PC-3 (cell line): ENCODE measurements around the gene BCAN. TPM values are rescaled to one million over a fixed set of nuclear protein-coding genes. Genes with fewer than 3 reads are reported as not detected.
A peak's percentile ranks its signal among the peaks of the same experiment; 100 is the strongest.

ENCODE experiments used
- ATAC-seq: fragments of 200-7000 bp; cut with Tn5 transposase; 2 replicates; pipeline ENCODE4 v1.9.1; 2020; ENCODE audit warnings: mild to moderate bottlenecking, moderate library complexity
- BruUV-seq: library from RNA; stranded (reverse); fragments of 400-500 nt; replicated peaks from 2 replicates; lab custom pipeline; 2021; lab: Mats Ljungman, UMichigan
- CTCF ChIA-PET: fragments of 300-600 bp; sonication (Branson Sonifier 250); formaldehyde crosslinking; loops from one replicate; lab custom pipeline; 2022; ENCODE audit warnings: antibody characterized with exemption; lab: Charles Lee
- POLR2A ChIA-PET: fragments of 300-600 bp; sonication (Branson Sonifier 250); formaldehyde crosslinking; loops from one replicate; lab custom pipeline; 2022; ENCODE audit warnings: antibody characterized with exemption; ENCODE audit not compliant: unreplicated experiment; lab: Charles Lee
- DNase-seq: peaks from one replicate; pipeline ENCODE4 v3.0.0-alpha.2; 2015
- H2AFZ ChIP-seq: fragments of 300-600 bp; sonication (generic); 2 replicates; pipeline ENCODE4 v1.6.0; 2016; ENCODE audit warnings: antibody characterized with exemption, low read length
- H3F3A ChIP-seq: fragments of 300-600 bp; sonication (generic); one replicate; pipeline ENCODE4 v1.6.0; 2017; ENCODE audit warnings: antibody characterized with exemption, low read length, control low read depth, mild to moderate bottlenecking; ENCODE audit not compliant: unreplicated experiment
- H3K27ac ChIP-seq: fragments of 300-600 bp; sonication (generic); 2 replicates; pipeline ENCODE4 v1.5.1; 2016; ENCODE audit warnings: mild to moderate bottlenecking, low read length
- H3K27me3 ChIP-seq: fragments of 300-600 bp; sonication (generic); 2 replicates; pipeline ENCODE4 v1.6.1; 2016; ENCODE audit warnings: low read length, mixed read lengths
- H3K36me3 ChIP-seq: fragments of 300-600 bp; sonication (generic); 2 replicates; pipeline ENCODE4 v1.6.1; 2016; ENCODE audit warnings: low read depth, mixed run types, low read length, mixed read lengths
- H3K4me1 ChIP-seq: fragments of 300-600 bp; sonication (generic); 2 replicates; pipeline ENCODE4 v1.5.1; 2016; ENCODE audit warnings: low read length; ENCODE audit not compliant: insufficient read depth
- H3K4me2 ChIP-seq: fragments of 300-600 bp; sonication (generic); 2 replicates; pipeline ENCODE4 v1.6.0; 2016; ENCODE audit warnings: low read length
- H3K4me3 ChIP-seq: fragments of 300-600 bp; sonication (generic); 2 replicates; pipeline ENCODE4 v1.5.1; 2016; ENCODE audit warnings: mild to moderate bottlenecking, low read length, mixed read lengths
- H3K79me2 ChIP-seq: fragments of 300-600 bp; sonication (generic); 2 replicates; pipeline ENCODE4 v1.6.1; 2017; ENCODE audit warnings: low read length, mixed read lengths
- H3K9ac ChIP-seq: fragments of 300-600 bp; sonication (generic); 2 replicates; pipeline ENCODE4 v1.6.0; 2016; ENCODE audit warnings: mild to moderate bottlenecking, low read length
- H3K9me2 ChIP-seq: fragments of 300-600 bp; sonication (generic); replicated peaks from 2 replicates; pipeline ENCODE4 v1.6.1; 2016; ENCODE audit warnings: mixed run types, low read length, mixed read lengths
- H3K9me3 ChIP-seq: fragments of 300-600 bp; sonication (generic); 2 replicates; pipeline ENCODE4 v1.6.1; 2016; ENCODE audit warnings: low read length, mixed read lengths
- H4K20me1 ChIP-seq: fragments of 300-600 bp; sonication (generic); 2 replicates; pipeline ENCODE4 v1.6.1; 2016; ENCODE audit warnings: low read length, mixed read lengths
- EZH2 ChIP-seq: fragments of 300-600 bp; sonication (generic); IDR thresholded peaks from one replicate; pipeline ENCODE4 v1.6.1; 2017; ENCODE audit warnings: antibody characterized with exemption, mild to moderate bottlenecking, low read length; ENCODE audit not compliant: unreplicated experiment
- EZH2phosphoT487 ChIP-seq: fragments of 300-600 bp; sonication (generic); IDR thresholded peaks from 2 replicates; pipeline ENCODE4 v1.6.1; 2018; ENCODE audit warnings: mild to moderate bottlenecking, antibody characterized with exemption, low read length, borderline replicate concordance
- intact Hi-C: fragments of 100-400 bp; cut with micrococcal nuclease; formaldehyde crosslinking; loops from 2 replicates; pipeline ENCODE4 v1.9.0; 2023
- total RNA-seq: library from RNA; depleted of rRNA; stranded (reverse); fragments of >200 nt; gene quantifications from 2 replicates; pipeline ENCODE4 v1.2.3, GENCODE V29; 2014
- TF ChIP-seq, protein P1 (sequence below): fragments of 300-600 bp; sonication (generic); conservative IDR thresholded peaks from 2 replicates; pipeline ENCODE4 v1.5.1; 2017; ENCODE audit warnings: antibody characterized with exemption, low read depth, mild to moderate bottlenecking, low read length

BCAN gene
- total RNA-seq, 1 experiment from 2014 or later, result not detected

DNA sequence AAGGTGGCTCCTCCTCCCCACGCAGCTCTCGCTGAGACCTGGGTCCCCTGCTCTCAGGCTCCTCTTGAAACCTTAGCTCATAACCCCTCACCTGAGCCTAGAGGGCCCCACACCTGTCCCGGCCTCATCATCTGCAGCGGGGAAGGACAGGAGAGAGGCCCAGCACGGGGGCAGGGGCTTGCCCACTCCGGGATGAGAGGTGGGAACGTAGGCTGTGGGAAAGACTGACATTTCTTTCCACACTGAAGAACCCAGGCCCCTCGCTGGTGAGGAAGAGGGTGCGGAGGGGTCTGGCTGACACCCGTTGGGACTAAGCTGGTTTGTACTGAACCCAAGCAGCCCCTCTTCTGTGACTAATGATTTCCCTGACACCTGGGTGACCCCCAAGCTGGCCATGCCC lies 49.3 kb downstream of the BCAN start:
- no peak overlapping the region for H3K4me3 ChIP-seq
- no peaks in the 10 kb centered on the region for H4K20me1 ChIP-seq
- H2AFZ ChIP-seq, result peak overlapping the region; percentile 51
- ChIA-PET POLR2A (interaction anchor here (0.5 to 1.6 kb wide), 3 partner anchors 14 to 66 kb away, joined by 4 to 18 read pairs (median 4); partner anchors contain the start of gene CRABP2), CTCF (interaction anchor here (1.0 to 3.8 kb wide), 4 partner anchors 15 to 170 kb away, joined by 3 to 106 read pairs (median 48); partner anchors contain the start of gene CRABP2)
- no peaks in the 10 kb centered on the region for H3K9me2 ChIP-seq
- ATAC-seq, result no peak
- peak overlapping the region; percentile 67 for H3K4me2 ChIP-seq
- H3K79me2 ChIP-seq, result no peaks in the 10 kb centered on the region
- DNase-seq, result no peak
- H3K4me1 ChIP-seq, result peaks cover 58% of the 10 kb centered on the region
- H3K27me3 ChIP-seq, result no peaks in the 10 kb centered on the region
- H3K36me3 ChIP-seq, result no peaks in the 10 kb centered on the region
- H3F3A ChIP-seq, result peaks cover 8% of the 10 kb centered on the region
- intact Hi-C loops, result no loop called here
- BruUV-seq, result no TSS peak
- no peaks in the 10 kb centered on the region for H3K9me3 ChIP-seq
- TF ChIP-seq, protein P1, sequence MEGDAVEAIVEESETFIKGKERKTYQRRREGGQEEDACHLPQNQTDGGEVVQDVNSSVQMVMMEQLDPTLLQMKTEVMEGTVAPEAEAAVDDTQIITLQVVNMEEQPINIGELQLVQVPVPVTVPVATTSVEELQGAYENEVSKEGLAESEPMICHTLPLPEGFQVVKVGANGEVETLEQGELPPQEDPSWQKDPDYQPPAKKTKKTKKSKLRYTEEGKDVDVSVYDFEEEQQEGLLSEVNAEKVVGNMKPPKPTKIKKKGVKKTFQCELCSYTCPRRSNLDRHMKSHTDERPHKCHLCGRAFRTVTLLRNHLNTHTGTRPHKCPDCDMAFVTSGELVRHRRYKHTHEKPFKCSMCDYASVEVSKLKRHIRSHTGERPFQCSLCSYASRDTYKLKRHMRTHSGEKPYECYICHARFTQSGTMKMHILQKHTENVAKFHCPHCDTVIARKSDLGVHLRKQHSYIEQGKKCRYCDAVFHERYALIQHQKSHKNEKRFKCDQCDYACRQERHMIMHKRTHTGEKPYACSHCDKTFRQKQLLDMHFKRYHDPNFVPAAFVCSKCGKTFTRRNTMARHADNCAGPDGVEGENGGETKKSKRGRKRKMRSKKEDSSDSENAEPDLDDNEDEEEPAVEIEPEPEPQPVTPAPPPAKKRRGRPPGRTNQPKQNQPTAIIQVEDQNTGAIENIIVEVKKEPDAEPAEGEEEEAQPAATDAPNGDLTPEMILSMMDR, result no peak
- TF ChIP-seq EZH2phosphoT487 (no peak), EZH2 (no peak)
- H3K27ac ChIP-seq, result peak overlapping the region; percentile 75
- H3K9ac ChIP-seq, result no peak overlapping the region

DNA sequence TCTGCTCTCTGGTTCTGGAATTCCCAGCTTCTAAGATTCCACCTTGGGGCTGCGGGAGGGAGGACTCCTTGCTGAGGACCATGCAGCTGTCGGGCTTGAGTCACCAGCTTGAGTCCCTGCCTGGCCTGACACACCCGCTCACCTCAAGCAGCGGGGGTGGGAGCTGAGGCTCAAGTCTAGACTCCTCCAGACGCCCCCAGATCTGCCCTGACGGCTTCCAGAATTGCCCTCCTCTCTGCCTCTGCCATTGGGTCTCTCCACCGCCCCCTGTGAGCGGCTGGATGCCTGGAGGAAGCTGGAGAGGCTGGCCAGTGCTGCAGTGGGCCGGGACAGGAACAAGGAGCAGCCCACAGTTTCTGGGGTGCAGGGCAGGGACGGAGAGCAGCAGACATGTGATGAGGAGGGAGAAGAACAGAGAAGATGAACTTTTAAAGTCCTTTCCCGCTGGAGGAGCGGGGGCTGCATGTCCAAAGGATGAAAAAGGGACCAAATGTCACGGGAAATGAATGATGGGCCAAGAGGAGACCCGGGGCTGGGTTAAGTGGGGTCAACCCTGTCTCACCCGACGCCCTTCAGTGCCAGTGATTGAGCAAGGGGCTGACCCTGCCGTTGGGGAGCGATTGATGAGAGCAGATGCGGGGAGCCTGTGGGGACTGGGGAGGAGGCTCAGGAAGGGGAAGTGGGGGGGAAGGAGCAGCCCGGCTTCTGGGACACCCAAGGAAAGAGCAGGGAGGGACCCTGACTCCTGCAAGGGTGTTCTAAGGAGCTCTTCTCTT lies 49.9 kb downstream of the BCAN start:
- Histone ChIP-seq H3K27ac (peak overlapping the region; percentile 75), H2AFZ (peak overlapping the region; percentile 51), H3K4me1 (peaks cover 55% of the 10 kb centered on the region), H3F3A (peaks cover 8% of the 10 kb centered on the region), H3K4me3 (peak overlapping the region; percentile 11; the same call in 1 of the 2 replicates), H3K9me3 (no peaks in the 10 kb centered on the region), H3K79me2 (no peaks in the 10 kb centered on the region), H3K4me2 (peak overlapping the region; percentile 67), H3K9ac (peak overlapping the region; percentile 35), H4K20me1 (no peaks in the 10 kb centered on the region), H3K9me2 (no peaks in the 10 kb centered on the region), H3K27me3 (no peaks in the 10 kb centered on the region), H3K36me3 (no peaks in the 10 kb centered on the region)
- BruUV-seq, result no TSS peak
- CTCF ChIA-PET, result interaction anchor here (1.0 to 3.8 kb wide), 4 partner anchors 9 to 169 kb away, joined by 3 to 106 read pairs (median 44); partner anchors contain the start of gene CRABP2
- DNase-seq (peak; percentile 71), ATAC-seq (peak; percentile 14)
- POLR2A ChIA-PET, result interaction anchor here (1.6 kb wide), 1 partner anchor 14 kb away, joined by 4 read pairs; the partner anchor contains the start of gene CRABP2
- TF ChIP-seq, protein P1, result no peak
- TF ChIP-seq EZH2 (no peak), EZH2phosphoT487 (no peak)
- intact Hi-C loops, result no loop called here
